D721Med (cell line): ENCODE results near the gene TMEM72.

Experiments
- DNase-seq: peaks from one replicate; pipeline ENCODE4 v3.0.0; 2011; ENCODE audit warnings: low spot score; ENCODE audit not compliant: insufficient read length
- FAIRE-seq: peaks from 2 replicates; lab custom pipeline; 2011; peaks lifted over from hg19 to GRCh38; lab: Jason Lieb, UNC
- TF ChIP-seq, protein P1 (sequence below): IDR thresholded peaks from 2 replicates; pipeline ENCODE4 v1.5.1; 2012; ENCODE audit warnings: mild to moderate bottlenecking, control low read depth; ENCODE audit not compliant: insufficient read depth; ENCODE audit errors: missing control alignments

Gene TMEM72

DNA sequence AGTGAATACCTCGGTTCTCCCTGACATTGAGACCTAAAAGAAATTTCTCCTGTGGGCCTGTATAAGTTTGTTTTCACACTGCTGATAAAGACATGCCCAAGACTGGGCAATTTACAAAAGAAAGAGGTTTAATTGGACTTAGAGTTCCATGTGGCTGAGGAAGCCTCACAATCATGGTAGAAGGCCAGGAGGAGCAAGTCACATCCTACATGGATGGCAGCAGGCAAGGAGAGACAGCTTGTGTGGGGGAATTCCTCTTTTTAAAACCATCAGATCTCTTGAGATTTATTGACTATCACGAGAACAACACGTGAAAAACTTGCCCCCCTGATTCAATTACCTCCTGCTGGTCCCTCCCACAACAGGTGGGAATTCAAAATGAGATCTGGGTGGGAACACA, 6.7 kb downstream of the TMEM72 start:
- DNase-seq (no peak), FAIRE-seq (no peak)
- TF ChIP-seq, protein P1, sequence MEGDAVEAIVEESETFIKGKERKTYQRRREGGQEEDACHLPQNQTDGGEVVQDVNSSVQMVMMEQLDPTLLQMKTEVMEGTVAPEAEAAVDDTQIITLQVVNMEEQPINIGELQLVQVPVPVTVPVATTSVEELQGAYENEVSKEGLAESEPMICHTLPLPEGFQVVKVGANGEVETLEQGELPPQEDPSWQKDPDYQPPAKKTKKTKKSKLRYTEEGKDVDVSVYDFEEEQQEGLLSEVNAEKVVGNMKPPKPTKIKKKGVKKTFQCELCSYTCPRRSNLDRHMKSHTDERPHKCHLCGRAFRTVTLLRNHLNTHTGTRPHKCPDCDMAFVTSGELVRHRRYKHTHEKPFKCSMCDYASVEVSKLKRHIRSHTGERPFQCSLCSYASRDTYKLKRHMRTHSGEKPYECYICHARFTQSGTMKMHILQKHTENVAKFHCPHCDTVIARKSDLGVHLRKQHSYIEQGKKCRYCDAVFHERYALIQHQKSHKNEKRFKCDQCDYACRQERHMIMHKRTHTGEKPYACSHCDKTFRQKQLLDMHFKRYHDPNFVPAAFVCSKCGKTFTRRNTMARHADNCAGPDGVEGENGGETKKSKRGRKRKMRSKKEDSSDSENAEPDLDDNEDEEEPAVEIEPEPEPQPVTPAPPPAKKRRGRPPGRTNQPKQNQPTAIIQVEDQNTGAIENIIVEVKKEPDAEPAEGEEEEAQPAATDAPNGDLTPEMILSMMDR = no peak

DNA sequence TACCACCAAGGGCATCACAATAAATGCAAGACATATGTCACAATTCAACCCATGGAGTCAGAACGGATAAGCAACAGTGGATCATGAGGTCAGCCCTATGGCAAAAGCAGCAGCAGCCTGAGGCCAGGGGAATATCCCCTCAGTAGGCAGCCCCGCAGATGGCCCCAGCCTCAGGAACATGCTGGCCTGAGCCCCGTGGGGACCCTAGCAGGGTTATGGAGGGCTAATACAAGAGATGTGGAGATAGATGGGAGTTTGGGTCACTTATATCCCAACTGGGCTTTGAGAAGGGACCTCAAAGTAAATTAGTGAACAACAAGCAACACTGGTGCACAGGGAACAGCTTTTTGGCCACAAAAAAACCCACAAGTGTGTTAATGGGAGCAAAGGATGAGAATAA, 9.1 kb downstream of the TMEM72 start:
- FAIRE-seq (no peak), DNase-seq (no peak)
- TF ChIP-seq, protein P1 = no peak

DNA sequence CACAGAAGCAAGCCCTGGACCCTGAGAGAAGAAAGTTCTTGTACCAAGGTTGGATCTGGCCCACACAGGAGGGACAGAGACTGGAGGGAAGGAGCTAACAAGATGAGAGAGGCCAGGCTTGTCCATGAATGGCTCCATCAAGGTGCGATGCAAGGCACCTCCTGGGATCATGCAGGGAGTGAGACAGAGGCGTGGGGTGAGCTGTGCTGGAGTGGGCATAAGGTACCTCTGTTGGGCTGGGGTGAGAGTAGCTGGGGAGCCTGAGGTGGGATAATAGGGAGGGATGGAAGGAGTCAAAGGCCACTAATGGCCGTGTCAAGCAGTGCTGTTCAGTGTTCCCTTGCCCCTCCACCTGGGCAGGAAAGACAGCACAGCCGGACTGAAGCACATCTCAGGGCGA, 9.9 kb downstream of the TMEM72 start:
- TF ChIP-seq, protein P1 = no peak
- no peak for DNase-seq
- FAIRE-seq = no peak

DNA sequence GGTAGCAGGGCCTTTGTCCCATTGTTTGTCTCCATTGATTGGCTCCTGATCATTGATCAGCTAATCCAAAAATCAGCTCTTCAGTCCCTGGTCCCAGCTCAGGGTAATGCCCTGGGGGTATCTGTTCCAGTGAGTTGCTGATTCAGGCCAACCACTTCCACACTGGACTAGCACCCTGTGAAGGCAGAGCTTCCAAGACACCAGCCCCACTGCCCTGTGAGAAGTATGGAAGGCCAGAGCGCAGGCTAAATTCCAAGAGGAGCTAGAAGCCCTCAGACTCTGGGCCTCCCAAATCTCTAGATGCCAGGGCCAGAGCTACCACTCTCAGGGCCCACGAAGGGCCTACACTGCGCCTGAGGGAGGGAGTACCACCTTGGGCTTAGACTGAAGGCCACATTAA, 10.4 kb downstream of the TMEM72 start:
- TF ChIP-seq, protein P1 = no peak
- FAIRE-seq = no peak

DNA sequence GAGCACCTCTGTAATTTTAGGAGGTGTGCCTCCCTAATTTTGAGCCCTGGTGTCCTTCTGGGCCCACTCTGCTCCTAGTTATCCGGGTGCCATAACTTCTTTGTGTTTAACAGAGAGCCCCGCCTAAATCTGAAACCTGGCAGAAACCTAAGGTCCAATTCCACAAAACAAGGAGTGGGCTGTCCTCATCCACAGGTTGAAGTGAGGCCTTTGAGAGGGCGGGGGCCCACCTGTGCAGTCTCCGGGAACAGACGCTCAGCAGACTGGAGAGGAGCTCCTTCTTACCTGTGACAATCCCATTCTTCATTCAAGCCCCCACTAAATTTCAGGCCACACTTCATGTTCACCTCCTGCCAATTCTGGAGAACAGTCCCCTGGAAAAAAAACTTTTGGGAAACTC, 10.9 kb downstream of the TMEM72 start:
- TF ChIP-seq, protein P1 = no peak
- FAIRE-seq (no peak), DNase-seq (no peak)

More for the DNA sequence above, 10.4 kb downstream of the TMEM72 start:
- DNase-seq = no peak

DNA sequence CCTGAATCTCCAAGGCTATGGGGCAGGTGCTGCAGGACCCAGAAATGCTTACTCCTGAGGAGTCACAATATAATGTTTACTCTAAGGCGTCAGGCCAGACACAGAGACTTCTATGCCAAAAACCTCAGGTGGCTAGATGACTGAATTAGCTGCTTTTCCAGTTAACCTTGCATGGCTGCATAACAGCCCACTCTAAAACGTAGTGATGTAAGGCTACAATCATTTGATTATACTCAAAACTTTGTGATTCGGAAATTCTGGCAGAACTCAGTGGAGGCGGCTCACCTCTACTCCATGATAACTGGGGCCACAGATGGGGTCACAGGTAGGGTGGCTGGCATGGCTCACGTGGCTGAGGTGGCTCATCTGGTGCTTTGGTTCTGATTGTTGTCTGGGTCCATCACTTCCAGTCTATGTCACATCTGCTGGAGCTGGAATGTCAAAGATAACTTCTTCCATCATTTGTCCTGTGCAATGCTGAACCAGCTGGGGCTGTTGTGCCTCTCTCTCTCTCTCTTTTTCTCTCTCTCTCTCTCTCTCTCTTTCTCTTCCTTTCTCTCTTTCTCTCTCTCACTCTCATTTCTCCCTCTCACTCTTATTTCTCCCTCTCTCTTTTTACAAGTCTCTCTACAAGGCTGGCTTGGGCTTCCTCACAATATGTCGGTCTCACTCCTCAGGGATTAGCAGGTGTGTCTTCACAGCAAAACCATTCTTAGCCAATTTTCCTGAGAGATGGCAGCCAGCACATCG, 11.8 kb downstream of the TMEM72 start:
- TF ChIP-seq, protein P1 = no peak
- FAIRE-seq = no peak
- DNase-seq = no peak

DNA sequence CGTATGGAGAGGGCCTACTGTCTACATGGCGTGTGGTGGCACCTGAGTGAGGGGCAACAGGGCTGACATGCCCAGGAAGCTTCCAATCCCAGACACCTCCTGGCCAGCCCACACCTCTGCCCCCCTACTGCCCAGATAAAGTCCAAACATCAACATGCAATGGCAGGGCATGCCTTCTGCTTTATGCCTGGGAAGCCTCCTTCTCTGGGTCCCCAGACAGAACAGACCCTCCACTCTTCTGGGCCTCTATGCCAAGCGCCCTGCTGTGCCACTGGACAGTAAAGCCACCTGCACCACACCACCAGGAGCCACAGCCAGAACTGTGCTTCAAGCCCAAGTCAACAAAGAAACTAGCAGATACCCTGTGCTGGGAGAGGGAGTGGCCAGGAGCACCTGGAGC, 12.5 kb downstream of the TMEM72 start:
- DNase-seq (no peak), FAIRE-seq (no peak)
- TF ChIP-seq, protein P1 = no peak
